Measurements from ENCODE around the gene GAL3ST1. TPM values are rescaled to one million over a fixed set of nuclear protein-coding genes. Genes with fewer than 3 reads are reported as not detected.
"Not testable (repeated sequence)": the region's sequence is repeated elsewhere in the genome, so short reads cannot be mapped to it uniquely, and the experiment has no call there.

The GAL3ST1 gene
- total RNA-seq, 5 donors from 2014 or later (not counting 1 experiment from before 2014, with no cell fraction given) = 1.1 to 1.5 (median 1.5) TPM; not detected in 2

DNA sequence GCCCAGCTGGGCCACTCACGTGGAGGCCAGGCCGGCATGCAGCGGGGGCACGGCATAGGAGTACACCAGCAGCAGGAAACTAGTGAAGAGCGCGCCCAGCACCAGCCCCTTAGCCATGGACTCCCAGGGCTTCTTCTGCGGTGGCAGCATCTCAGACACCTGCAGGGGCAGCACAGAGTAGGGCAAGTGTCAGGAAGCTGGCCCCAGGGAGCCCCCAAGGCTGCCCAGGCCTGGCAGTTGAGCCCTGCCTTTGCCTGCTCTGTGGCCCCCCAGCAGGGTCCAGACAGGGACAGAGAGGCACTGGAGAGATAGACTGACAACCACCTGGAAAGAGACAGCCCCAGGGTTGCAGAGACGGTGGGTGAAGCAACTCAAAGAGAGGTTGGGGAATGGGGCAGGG lies 17.2 kb downstream of the GAL3ST1 start:
- Histone ChIP-seq H3K27ac (ENCODE audit: low read length) (no peak overlapping the region), H3K4me1 (ENCODE audit: control insufficient read depth in 1 of 2, extremely low read depth in 1 of 2, insufficient read depth in 2 of 2, low read length in 2 of 2) (no peaks in the 10 kb centered on the region), H3K27me3 (replicated peaks in 1 of 2; ENCODE audit: control insufficient read depth in 2 of 2, extremely low read depth in 1 of 2, insufficient read depth in 2 of 2, low read length in 1 of 2) (peaks cover 0 to 24% of the 10 kb centered on the region in 2 experiments), H3K9me3 (no peaks in the 10 kb centered on the region), H3K4me3 (ENCODE audit: control insufficient read depth in 1 of 2, extremely low read depth in 1 of 2, low read length in 1 of 2) (no peak overlapping the region), H3K36me3 (ENCODE audit: control insufficient read depth in 2 of 2, extremely low read depth in 1 of 2, insufficient read depth in 1 of 2, low read length in 1 of 2) (no peaks in the 10 kb centered on the region)
- H3K4me3 Mint-ChIP-seq = no peak overlapping the region
- no peak overlapping the region for H3K27ac Mint-ChIP-seq
- CTCF ChIA-PET = no interaction called here
- POLR2A ChIA-PET = no interaction called here
- H3K9me3 Mint-ChIP-seq = no peaks in the 10 kb centered on the region
- H3K27me3 Mint-ChIP-seq = peaks cover 0 to 2% of the 10 kb centered on the region in 2 donors
- WGBS (ENCODE audit: insufficient coverage) = 86% methylated on average over 7 of the region's 8 CpGs
- H3K4me1 Mint-ChIP-seq = no peaks in the 10 kb centered on the region
- ATAC-seq (replicated peaks in 1 of 4) (no peak), DNase-seq (no peak)
- no peaks in the 10 kb centered on the region for H3K36me3 Mint-ChIP-seq

DNA sequence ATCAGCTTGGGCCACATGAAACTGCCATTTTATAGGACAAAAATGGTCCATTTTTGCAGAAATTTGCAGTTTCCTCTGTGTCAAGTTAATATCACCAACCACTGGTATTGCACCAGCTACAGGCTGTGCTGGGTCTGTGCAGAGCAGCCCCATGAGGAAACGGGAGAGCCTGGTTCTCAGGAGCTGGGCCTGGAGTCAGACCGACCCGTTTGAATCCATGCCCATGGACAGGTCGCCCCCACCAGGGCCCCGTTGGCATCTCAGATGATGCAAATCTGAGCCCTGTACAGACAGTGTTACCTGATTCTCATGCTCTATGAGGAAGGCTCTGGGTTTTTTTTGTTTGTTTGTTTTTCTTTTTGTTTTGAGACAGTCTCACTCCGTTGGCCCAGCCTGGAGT lies 18.1 kb downstream of the GAL3ST1 start:
- ATAC-seq (replicated peaks in 1 of 4) (no peak), DNase-seq (no peak)
- no peaks in the 10 kb centered on the region for H3K9me3 Mint-ChIP-seq
- H3K27ac Mint-ChIP-seq = no peak overlapping the region
- no peak overlapping the region for H3K4me3 Mint-ChIP-seq
- no peaks in the 10 kb centered on the region for H3K36me3 ChIP-seq (ENCODE audit: control insufficient read depth in 2 of 2, extremely low read depth in 1 of 2, insufficient read depth in 1 of 2, low read length in 1 of 2)
- no peak overlapping the region for H3K27ac ChIP-seq (ENCODE audit: low read length)
- no peaks in the 10 kb centered on the region for H3K9me3 ChIP-seq
- 87% methylated on average over 5 of the region's 6 CpGs for WGBS (ENCODE audit: insufficient coverage)
- peaks cover 0 to 20% of the 10 kb centered on the region in 2 experiments for H3K27me3 ChIP-seq (replicated peaks in 1 of 2; ENCODE audit: control insufficient read depth in 2 of 2, extremely low read depth in 1 of 2, insufficient read depth in 2 of 2, low read length in 1 of 2)
- no peaks in the 10 kb centered on the region for H3K36me3 Mint-ChIP-seq
- no peaks in the 10 kb centered on the region for H3K4me1 ChIP-seq (ENCODE audit: control insufficient read depth in 1 of 2, extremely low read depth in 1 of 2, insufficient read depth in 2 of 2, low read length in 2 of 2)
- CTCF ChIA-PET = no interaction called here
- H3K27me3 Mint-ChIP-seq = peaks cover 0 to 2% of the 10 kb centered on the region in 2 donors
- H3K4me3 ChIP-seq (ENCODE audit: control insufficient read depth in 1 of 2, extremely low read depth in 1 of 2, low read length in 1 of 2) = no peak overlapping the region
- POLR2A ChIA-PET = no interaction called here
- no peaks in the 10 kb centered on the region for H3K4me1 Mint-ChIP-seq

DNA sequence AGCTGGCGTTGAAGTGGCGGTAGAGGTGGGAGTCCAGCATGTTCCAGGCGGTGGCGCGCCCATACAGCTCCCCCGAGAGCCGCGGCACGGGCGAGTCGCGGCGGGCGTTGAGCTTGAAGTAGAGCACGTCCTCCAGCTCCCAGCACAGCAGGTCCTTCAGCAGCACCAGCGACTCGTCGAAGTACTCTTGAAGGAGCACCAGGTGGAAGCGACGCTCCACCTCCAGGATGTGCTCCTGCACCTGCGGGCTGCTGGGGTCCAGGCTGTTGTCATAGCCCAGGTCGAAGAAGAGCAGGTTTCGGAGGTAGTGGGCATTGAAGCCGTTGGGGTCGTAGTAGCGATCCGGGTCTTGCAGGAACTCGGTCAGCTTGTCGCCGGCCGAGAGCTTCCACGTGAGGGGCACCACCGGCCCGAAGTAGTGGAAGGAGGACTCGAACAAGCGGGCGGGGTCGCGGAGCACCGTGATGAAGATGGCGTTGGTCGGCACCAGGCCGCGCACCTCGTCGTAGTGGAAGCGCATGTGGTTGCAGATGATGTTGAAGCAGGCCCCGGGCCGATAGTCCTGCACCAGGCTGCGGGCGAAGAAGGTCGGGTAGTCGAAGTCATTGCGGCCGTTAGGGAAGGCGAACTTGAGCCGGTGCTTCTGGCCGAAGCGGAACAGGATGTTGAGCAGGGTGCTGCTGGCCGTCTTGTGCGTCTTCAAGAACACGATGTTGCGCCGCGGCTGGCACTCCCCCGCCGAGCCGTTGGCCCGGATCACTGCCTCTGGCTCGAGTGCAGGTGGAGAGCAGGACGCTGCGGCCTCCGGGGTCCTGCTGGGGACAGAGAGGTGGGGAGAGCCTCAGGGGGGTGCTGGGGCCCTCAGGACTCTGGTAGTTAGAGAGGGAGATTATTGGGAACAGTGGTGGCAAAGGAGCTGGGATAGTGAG lies 18.9 kb downstream of the GAL3ST1 start:
- ChIA-PET POLR2A (no interaction called here), CTCF (no interaction called here)
- no peak overlapping the region for H3K4me3 ChIP-seq (ENCODE audit: control insufficient read depth in 1 of 2, extremely low read depth in 1 of 2, low read length in 1 of 2)
- H3K9me3 Mint-ChIP-seq = no peaks in the 10 kb centered on the region
- H3K4me1 ChIP-seq (ENCODE audit: control insufficient read depth in 1 of 2, extremely low read depth in 1 of 2, insufficient read depth in 2 of 2, low read length in 2 of 2) = no peaks in the 10 kb centered on the region
- no peak overlapping the region for H3K27ac Mint-ChIP-seq
- H3K4me1 Mint-ChIP-seq = no peaks in the 10 kb centered on the region
- 95% methylated on average over 71 of the region's 73 CpGs for WGBS (ENCODE audit: insufficient coverage)
- H3K4me3 Mint-ChIP-seq = no peak overlapping the region
- H3K36me3 Mint-ChIP-seq = no peaks in the 10 kb centered on the region
- peaks cover 0 to 18% of the 10 kb centered on the region in 2 experiments for H3K27me3 ChIP-seq (replicated peaks in 1 of 2; ENCODE audit: control insufficient read depth in 2 of 2, extremely low read depth in 1 of 2, insufficient read depth in 2 of 2, low read length in 1 of 2)
- no peaks in the 10 kb centered on the region for H3K9me3 ChIP-seq
- H3K36me3 ChIP-seq (ENCODE audit: control insufficient read depth in 2 of 2, extremely low read depth in 1 of 2, insufficient read depth in 1 of 2, low read length in 1 of 2) = no peaks in the 10 kb centered on the region
- no peak overlapping the region for H3K27ac ChIP-seq (ENCODE audit: low read length)
- ATAC-seq (replicated peaks in 1 of 4) = no peak
- no peak for DNase-seq
- peaks cover 0 to 2% of the 10 kb centered on the region in 2 donors for H3K27me3 Mint-ChIP-seq

DNA sequence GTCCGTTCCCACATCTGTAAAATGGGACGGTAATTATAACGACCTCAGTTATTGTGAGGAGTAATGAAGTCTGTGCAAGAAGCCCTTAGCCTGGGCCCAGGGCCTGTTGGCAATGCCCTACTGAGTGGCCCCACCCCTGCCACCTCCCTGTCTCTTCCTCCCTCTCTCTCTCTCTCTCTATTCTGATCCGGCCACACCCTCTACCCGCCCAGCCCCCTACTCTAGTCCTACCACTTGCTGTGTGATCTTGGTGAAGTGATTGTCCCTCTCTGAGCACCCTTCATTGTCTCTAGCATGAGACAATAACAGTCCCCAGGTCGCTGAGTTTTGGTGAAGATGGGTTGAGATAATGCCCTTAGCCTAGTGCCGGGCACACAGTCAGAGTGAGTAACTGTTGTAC lies 20.5 kb downstream of the GAL3ST1 start:
- H3K4me1 Mint-ChIP-seq = no peaks in the 10 kb centered on the region
- Histone ChIP-seq H3K9me3 (no peaks in the 10 kb centered on the region), H3K27me3 (replicated peaks in 1 of 2; ENCODE audit: control insufficient read depth in 2 of 2, extremely low read depth in 1 of 2, insufficient read depth in 2 of 2, low read length in 1 of 2) (peaks cover 0 to 8% of the 10 kb centered on the region in 2 experiments), H3K27ac (ENCODE audit: low read length) (no peak overlapping the region), H3K4me3 (ENCODE audit: control insufficient read depth in 1 of 2, extremely low read depth in 1 of 2, low read length in 1 of 2) (no peak overlapping the region), H3K36me3 (ENCODE audit: control insufficient read depth in 2 of 2, extremely low read depth in 1 of 2, insufficient read depth in 1 of 2, low read length in 1 of 2) (no peaks in the 10 kb centered on the region), H3K4me1 (ENCODE audit: control insufficient read depth in 1 of 2, extremely low read depth in 1 of 2, insufficient read depth in 2 of 2, low read length in 2 of 2) (no peaks in the 10 kb centered on the region)
- H3K27ac Mint-ChIP-seq = no peak overlapping the region
- ATAC-seq (replicated peaks in 1 of 4) (no peak), DNase-seq (no peak)
- ChIA-PET POLR2A (no interaction called here), CTCF (no interaction called here)
- no peaks in the 10 kb centered on the region for H3K9me3 Mint-ChIP-seq
- no peaks in the 10 kb centered on the region for H3K36me3 Mint-ChIP-seq
- H3K4me3 Mint-ChIP-seq = no peak overlapping the region
- WGBS (ENCODE audit: insufficient coverage) = no CpG with 5 or more reads among the region's 7 CpGs
- H3K27me3 Mint-ChIP-seq = peaks cover 3% of the 10 kb centered on the region in 2 donors

DNA sequence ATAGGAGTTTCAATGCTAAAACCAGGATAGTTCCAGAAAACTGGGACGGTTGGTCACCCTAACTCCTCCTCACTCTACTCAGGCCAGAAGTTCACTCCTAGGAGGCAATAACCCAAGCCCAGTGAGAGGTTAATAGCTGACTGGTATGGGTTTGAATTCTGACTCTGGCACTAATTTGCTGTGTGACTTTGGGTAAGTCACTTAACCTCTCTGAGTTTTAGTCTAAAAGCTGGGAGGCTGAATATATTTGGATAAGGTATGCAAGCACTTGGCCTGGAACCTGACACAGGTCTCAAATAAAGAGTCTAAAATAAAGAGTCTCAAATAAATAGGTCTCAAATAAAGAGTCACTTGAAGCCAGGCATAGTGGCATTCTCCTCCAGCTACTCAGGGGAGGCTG lies 21.7 kb downstream of the GAL3ST1 start:
- Histone ChIP-seq H3K27me3 (replicated peaks in 1 of 2; ENCODE audit: control insufficient read depth in 2 of 2, extremely low read depth in 1 of 2, insufficient read depth in 2 of 2, low read length in 1 of 2) (peaks cover 0 to 14% of the 10 kb centered on the region in 2 experiments), H3K36me3 (ENCODE audit: control insufficient read depth in 2 of 2, extremely low read depth in 1 of 2, insufficient read depth in 1 of 2, low read length in 1 of 2) (no peaks in the 10 kb centered on the region), H3K27ac (ENCODE audit: low read length) (no peak overlapping the region), H3K4me3 (ENCODE audit: control insufficient read depth in 1 of 2, extremely low read depth in 1 of 2, low read length in 1 of 2) (no peak overlapping the region), H3K9me3 (no peaks in the 10 kb centered on the region), H3K4me1 (ENCODE audit: control insufficient read depth in 1 of 2, extremely low read depth in 1 of 2, insufficient read depth in 2 of 2, low read length in 2 of 2) (no peaks in the 10 kb centered on the region)
- ATAC-seq (replicated peaks in 1 of 4) = no peak
- CTCF ChIA-PET = no interaction called here
- H3K4me1 Mint-ChIP-seq = no peaks in the 10 kb centered on the region
- no peaks in the 10 kb centered on the region for H3K9me3 Mint-ChIP-seq
- no peak overlapping the region for H3K4me3 Mint-ChIP-seq
- POLR2A ChIA-PET = interaction anchor here in 1 of 2 donors (0.7 kb wide), 1 partner anchor 393 kb away, joined by 3 read pairs; no protein-coding TSS in a partner anchor
- H3K36me3 Mint-ChIP-seq = no peaks in the 10 kb centered on the region
- H3K27ac Mint-ChIP-seq = no peak overlapping the region
- H3K27me3 Mint-ChIP-seq = peaks cover 3 to 8% of the 10 kb centered on the region in 2 donors
- WGBS (ENCODE audit: insufficient coverage) = no CpG with 5 or more reads among the region's 1 CpG
- DNase-seq = no peak

DNA sequence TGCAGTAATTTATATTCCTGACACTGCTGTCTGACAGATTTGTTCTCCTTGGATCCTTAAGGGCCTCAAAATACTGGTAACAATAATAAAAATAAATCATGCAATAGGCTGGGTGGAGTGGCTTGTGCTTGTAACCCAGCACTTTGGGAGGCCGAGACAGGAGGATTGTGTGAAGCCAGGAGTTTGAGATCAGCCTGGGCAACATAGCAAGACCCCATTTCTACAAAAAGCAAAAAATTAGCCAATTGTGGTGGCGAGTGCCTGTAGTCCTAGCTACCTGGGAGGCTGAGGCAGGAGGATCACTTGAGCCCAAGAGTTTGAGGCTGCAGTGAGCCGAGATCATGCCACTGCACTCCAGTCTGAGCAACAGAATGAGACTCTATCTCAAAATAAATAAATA lies 22.7 kb downstream of the GAL3ST1 start:
- H3K27ac Mint-ChIP-seq; H3K9me3 ChIP-seq; H3K36me3 ChIP-seq (ENCODE audit: control insufficient read depth in 2 of 2, extremely low read depth in 1 of 2, insufficient read depth in 1 of 2, low read length in 1 of 2); H3K9me3 Mint-ChIP-seq; H3K36me3 Mint-ChIP-seq; DNase-seq; H3K4me1 ChIP-seq (ENCODE audit: control insufficient read depth in 1 of 2, extremely low read depth in 1 of 2, insufficient read depth in 2 of 2, low read length in 2 of 2); H3K27ac ChIP-seq (ENCODE audit: low read length); H3K4me3 Mint-ChIP-seq; H3K4me3 ChIP-seq (ENCODE audit: control insufficient read depth in 1 of 2, extremely low read depth in 1 of 2, low read length in 1 of 2); CTCF ChIA-PET; H3K4me1 Mint-ChIP-seq; ATAC-seq (replicated peaks in 1 of 4); H3K27me3 Mint-ChIP-seq; POLR2A ChIA-PET: not testable (repeated sequence)
- H3K27me3 ChIP-seq (replicated peaks in 1 of 2; ENCODE audit: control insufficient read depth in 2 of 2, extremely low read depth in 1 of 2, insufficient read depth in 2 of 2, low read length in 1 of 2) = peaks cover 0 to 19% of the 10 kb centered on the region in 2 experiments
- WGBS (ENCODE audit: insufficient coverage) = no CpG with 5 or more reads among the region's 3 CpGs

Data from T-cell (primary cell).